Common myeloid progenitor, CD34-positive (primary cell): ENCODE data around the gene TMEM208.

ENCODE experiments used
- CTCF ChIA-PET: fragments of 350-600 bp; sonication (Branson Sonifier 250); formaldehyde crosslinking; loops from one replicate; lab custom pipeline; 2021; ENCODE audit warnings: antibody characterized with exemption; lab: Charles Lee
- POLR2A ChIA-PET: fragments of 350-600 bp; sonication (Branson Sonifier 250); formaldehyde crosslinking; loops from one replicate; lab custom pipeline; 2021; ENCODE audit warnings: antibody characterized with exemption; lab: Charles Lee
- DNase-seq, 3 donors: peaks; one replicate each; pipeline versions ENCODE4 v3.0.0 to v3.0.0-alpha.2; 2013
- H3K27ac ChIP-seq, 2 experiments: 1 replicate in 1 of 2; 2 replicates in 1 of 2; pipeline ENCODE4 v1.7.0; 2013; ENCODE audit warnings: inconsistent platforms in 2 of 2, low read length in 2 of 2, mild to moderate bottlenecking in 2 of 2, low read depth in 1 of 2, moderate library complexity in 1 of 2; ENCODE audit not compliant: severe bottlenecking in 2 of 2, insufficient read depth in 1 of 2, poor library complexity in 1 of 2
- H3K27me3 ChIP-seq, 5 experiments: replicated peaks in 2 of 5; 1 replicate in 3 of 5; 2 replicates in 2 of 5; pipeline versions ENCODE4 v1.6.1 to v1.7.0; 2013; ENCODE audit warnings: low read length in 4 of 5, mild to moderate bottlenecking in 2 of 5, moderate library complexity in 2 of 5, inconsistent platforms in 1 of 5; ENCODE audit not compliant: insufficient read depth in 5 of 5, control insufficient read depth in 4 of 5
- H3K36me3 ChIP-seq, 4 experiments: 1 replicate in 2 of 4; 2 replicates in 2 of 4; pipeline versions ENCODE4 v1.6.1 to v1.7.0; 2013; ENCODE audit warnings: low read length in 3 of 4, control low read depth in 1 of 4, mild to moderate bottlenecking in 1 of 4; ENCODE audit not compliant: control insufficient read depth in 4 of 4, insufficient read depth in 4 of 4
- H3K4me1 ChIP-seq, 4 experiments: 1 replicate in 3 of 4; 2 replicates in 1 of 4; pipeline versions ENCODE4 v1.6.1 to v1.7.1; 2013; ENCODE audit warnings: low read length in 3 of 4, mild to moderate bottlenecking in 3 of 4, control low read depth in 1 of 4, inconsistent platforms in 1 of 4, moderate library complexity in 1 of 4; ENCODE audit not compliant: control insufficient read depth in 4 of 4, insufficient read depth in 4 of 4; ENCODE audit errors: control extremely low read depth in 1 of 4
- H3K4me3 ChIP-seq, 7 experiments: 1 replicate in 4 of 7; 2 replicates in 3 of 7; pipeline versions ENCODE4 v1.5.1 to v1.7.0; 2013; ENCODE audit warnings: mild to moderate bottlenecking in 7 of 7, low read length in 6 of 7, moderate library complexity in 6 of 7, inconsistent platforms in 2 of 7, low read depth in 2 of 7, control low read depth in 1 of 7; ENCODE audit not compliant: insufficient read depth in 4 of 7, control insufficient read depth in 1 of 7; ENCODE audit errors: extremely low read depth in 1 of 7
- H3K9me3 ChIP-seq, 5 experiments: 1 replicate in 4 of 5; 2 replicates in 1 of 5; pipeline versions ENCODE4 v1.6.1 to v1.7.1; 2013; ENCODE audit warnings: low read length in 4 of 5, mild to moderate bottlenecking in 2 of 5, inconsistent platforms in 1 of 5, low read depth in 1 of 5, moderate library complexity in 1 of 5; ENCODE audit not compliant: control insufficient read depth in 4 of 5, insufficient read depth in 2 of 5; ENCODE audit errors: control extremely low read depth in 1 of 5
- WGBS: methylation state at CpG from one replicate; pipeline ENCODE4 v1.1.5; 2013; ENCODE audit not compliant: insufficient coverage; 5-methylcytosine and 5-hydroxymethylcytosine counted together

Gene TMEM208

GRCh38 chr16:67197704-67198103 is 29.2 kb upstream of the TMEM208 start:
- Histone ChIP-seq H3K27me3 (no peaks in the 10 kb centered on the region), H3K27ac (no peak overlapping the region), H3K4me3 (no peak overlapping the region), H3K4me1 (peaks cover 0 to 14% (median 10%) of the 10 kb centered on the region in 4 experiments), H3K9me3 (no peaks in the 10 kb centered on the region), H3K36me3 (peaks cover 19 to 76% (median 61%) of the 10 kb centered on the region in 4 experiments)
- WGBS, result 93% methylated on average over 4 of the region's 6 CpGs
- no peak for DNase-seq
- POLR2A ChIA-PET, result interaction anchor here (0.6 to 1.0 kb wide), 2 partner anchors 13 to 47 kb away, joined by 4 to 6 read pairs; no protein-coding TSS in a partner anchor
- CTCF ChIA-PET, result interaction anchor here (0.9 to 2.9 kb wide), 23 partner anchors 9 to 244 kb away, joined by 3 to 22 read pairs (median 4); partner anchors contain the start of gene TMEM208

GRCh38 chr16:67198238-67198734 is 28.6 kb upstream of the TMEM208 start:
- peak; percentile 60 to 77 (median 77) for DNase-seq
- Histone ChIP-seq H3K4me1 (peaks cover 0 to 8% (median 4%) of the 10 kb centered on the region in 4 experiments), H3K27me3 (no peaks in the 10 kb centered on the region), H3K9me3 (no peaks in the 10 kb centered on the region), H3K36me3 (peaks cover 19 to 81% (median 64%) of the 10 kb centered on the region in 4 experiments), H3K27ac (no peak overlapping the region), H3K4me3 (no peak overlapping the region)
- POLR2A ChIA-PET, result interaction anchor here (0.6 to 1.0 kb wide), 2 partner anchors 12 to 46 kb away, joined by 4 to 6 read pairs; no protein-coding TSS in a partner anchor
- WGBS, result 58% methylated on average over 10 of the region's 12 CpGs
- CTCF ChIA-PET, result interaction anchor here (0.9 to 2.9 kb wide), 22 partner anchors 9 to 248 kb away, joined by 3 to 22 read pairs (median 4); partner anchors contain the start of gene TMEM208

GRCh38 chr16:67199011-67199807 is 27.7 kb upstream of the TMEM208 start, which contains the start of gene ELMO3:
TSS of gene ELMO3 (plus strand) at chr16:67199131. CDS start at chr16:67199327, 196 bp downstream.
- peaks cover 0 to 3% (median 0%) of the 10 kb centered on the region in 4 experiments for H3K4me1 ChIP-seq
- no peak within 1 kb of the TSS for H3K27ac ChIP-seq
- H3K4me3 ChIP-seq, result peak within 1 kb of the TSS in 2 of 7 experiments; percentile 13 to 16
- 91% methylated on average over 37 of the region's 61 CpGs for WGBS
- no peaks in the 10 kb centered on the region for H3K9me3 ChIP-seq
- peaks cover 15 to 82% (median 64%) of the 10 kb centered on the region in 4 experiments for H3K36me3 ChIP-seq
- H3K27me3 ChIP-seq, result no peaks in the 10 kb centered on the region
- DNase-seq, result peak in 2 of 3 donors; percentile 29 to 55
- ChIA-PET POLR2A (interaction anchor here (1.0 kb wide), 1 partner anchor 45 kb away, joined by 6 read pairs; no protein-coding TSS in a partner anchor), CTCF (interaction anchor here (0.9 to 2.9 kb wide), 11 partner anchors 9 to 249 kb away, joined by 3 to 22 read pairs (median 6); no protein-coding TSS in a partner anchor)

- Histone ChIP-seq H3K4me1 (peaks cover 0 to 3% (median 0%) of the 10 kb centered on the region in 4 experiments), H3K27me3 (no peaks in the 10 kb centered on the region), H3K9me3 (no peaks in the 10 kb centered on the region), H3K27ac (no peak overlapping the region), H3K4me3 (peak overlapping the region in 2 of 7 experiments; percentile 13 to 16), H3K36me3 (peaks cover 15 to 78% (median 59%) of the 10 kb centered on the region in 4 experiments)
- WGBS, result 78% methylated on average over 13 of the region's 22 CpGs
- POLR2A ChIA-PET, result no interaction called here
- DNase-seq, result no peak
- CTCF ChIA-PET, result interaction anchor here (0.9 to 2.9 kb wide), 7 partner anchors 9 to 249 kb away, joined by 3 to 12 read pairs (median 6); no protein-coding TSS in a partner anchor
Observed at GRCh38 chr16:67199808-67200198, 27.1 kb upstream of the TMEM208 start.

DNA sequence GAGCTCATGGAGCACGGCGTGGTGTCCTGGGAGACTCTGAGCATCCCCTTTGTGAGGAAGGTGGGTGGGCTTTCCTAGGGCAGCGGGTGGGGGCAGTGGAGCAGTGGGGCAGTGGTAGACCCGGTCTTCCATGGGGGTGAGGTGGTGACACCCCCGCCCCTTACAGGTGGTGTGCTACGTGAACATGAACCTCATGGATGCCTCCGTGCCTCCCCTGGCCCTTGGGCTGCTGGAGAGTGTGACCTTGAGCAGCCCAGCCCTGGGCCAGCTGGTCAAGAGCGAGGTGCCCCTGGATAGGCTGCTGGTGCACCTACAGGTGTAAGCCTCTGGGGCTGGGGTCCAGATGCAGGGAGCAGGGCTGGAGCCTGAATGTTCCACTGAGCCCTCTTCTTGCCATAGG is 26.4 kb upstream of the TMEM208 start:
- Histone ChIP-seq H3K4me3 (no peak overlapping the region), H3K27ac (no peak overlapping the region), H3K4me1 (peaks cover 0 to 3% (median 0%) of the 10 kb centered on the region in 4 experiments), H3K36me3 (peaks cover 11 to 71% (median 53%) of the 10 kb centered on the region in 4 experiments), H3K9me3 (no peaks in the 10 kb centered on the region), H3K27me3 (no peaks in the 10 kb centered on the region)
- ChIA-PET POLR2A (no interaction called here), CTCF (interaction anchor here (1.2 to 2.5 kb wide), 4 partner anchors 15 to 250 kb away, joined by 3 to 7 read pairs (median 6); no protein-coding TSS in a partner anchor)
- no peak for DNase-seq
- WGBS, result 96% methylated on average over 8 of the region's 8 CpGs

DNA sequence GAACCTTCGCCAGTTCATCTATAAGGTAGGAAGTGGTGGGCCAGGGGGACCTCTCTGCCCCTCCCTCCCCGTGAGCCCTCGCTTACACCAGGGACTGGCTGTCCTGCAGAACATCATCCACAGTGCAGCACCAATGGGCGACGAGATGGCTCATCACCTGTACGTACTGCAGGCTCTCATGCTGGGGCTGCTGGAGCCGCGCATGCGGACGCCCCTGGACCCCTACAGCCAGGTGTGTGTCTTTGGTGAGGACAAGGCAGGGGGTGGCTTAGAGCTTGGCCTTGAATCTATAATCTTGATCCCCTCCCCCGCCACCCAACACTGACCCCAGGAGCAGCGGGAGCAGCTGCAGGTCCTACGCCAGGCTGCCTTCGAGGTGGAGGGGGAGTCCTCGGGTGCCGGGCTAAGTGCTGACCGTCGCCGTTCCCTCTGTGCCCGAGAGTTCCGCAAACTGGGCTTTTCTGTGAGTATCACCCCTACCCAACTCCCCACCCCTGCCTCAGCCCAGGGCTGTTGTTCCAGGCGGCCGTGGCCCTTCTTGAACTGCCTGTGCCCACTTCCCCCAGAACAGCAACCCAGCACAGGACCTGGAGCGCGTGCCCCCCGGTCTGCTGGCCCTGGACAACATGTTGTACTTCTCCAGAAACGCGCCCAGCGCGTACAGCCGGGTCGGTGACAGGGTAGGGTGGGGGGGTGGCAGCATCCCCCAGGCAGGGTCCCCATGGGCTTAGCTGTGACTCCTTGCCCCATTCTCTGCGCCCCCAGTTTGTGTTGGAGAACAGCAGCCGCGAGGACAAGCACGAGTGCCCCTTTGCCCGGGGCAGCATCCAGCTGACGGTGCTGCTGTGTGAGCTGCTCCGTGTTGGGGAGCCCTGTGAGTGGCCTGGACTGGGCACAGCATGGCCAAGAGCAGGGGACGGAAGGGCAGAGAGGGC is 25.3 kb upstream of the TMEM208 start:
- WGBS, result 98% methylated on average over 27 of the region's 40 CpGs

More for the DNA sequence above, 25.3 kb upstream of the TMEM208 start:
- no peaks in the 10 kb centered on the region for H3K9me3 ChIP-seq
- no peaks in the 10 kb centered on the region for H3K27me3 ChIP-seq
- CTCF ChIA-PET, result interaction anchor here (1.1 to 2.2 kb wide), 6 partner anchors 9 to 47 kb away, joined by 3 to 7 read pairs (median 6); partner anchors contain the start of gene SLC9A5
- peaks cover 0 to 3% (median 0%) of the 10 kb centered on the region in 4 experiments for H3K4me1 ChIP-seq
- H3K27ac ChIP-seq, result no peak overlapping the region
- DNase-seq, result no peak
- POLR2A ChIA-PET, result interaction anchor here (1.3 kb wide), 1 partner anchor 16 kb away, joined by 3 read pairs; no protein-coding TSS in a partner anchor
- H3K4me3 ChIP-seq, result no peak overlapping the region
- H3K36me3 ChIP-seq, result peaks cover 9 to 70% (median 41%) of the 10 kb centered on the region in 4 experiments
